Testis (tissue), 2 donors: Measurements from ENCODE around the gene TBL1X.
"Not testable (repeated sequence)": the region's sequence is repeated elsewhere in the genome, so short reads cannot be mapped to it uniquely, and the experiment has no call there.

ENCODE experiments used
- POLR2A ChIP-seq: fragments of 450-650 bp; IDR thresholded peaks from one replicate; pipeline ENCODE4 v1.6.1; 2017; ENCODE audit warnings: antibody characterized with exemption, mild to moderate bottlenecking, moderate library complexity
- TF ChIP-seq, protein P1 (sequence below), 3 experiments: fragments of 450-650 bp in 2 of 3; fragments of 200-600 bp in 1 of 3; sonication (generic) in 1 of 3; IDR thresholded peaks; one replicate each; pipeline ENCODE4 v1.5.1; 2016 to 2019; ENCODE audit warnings: antibody characterized with exemption in 3 of 3, mild to moderate bottlenecking in 2 of 3, moderate library complexity in 1 of 3

GRCh38 chrX:9768321-9768839, 303.5 kb downstream of the TBL1X start:
- not testable (repeated sequence) for TF ChIP-seq POLR2A
- TF ChIP-seq, protein P1, sequence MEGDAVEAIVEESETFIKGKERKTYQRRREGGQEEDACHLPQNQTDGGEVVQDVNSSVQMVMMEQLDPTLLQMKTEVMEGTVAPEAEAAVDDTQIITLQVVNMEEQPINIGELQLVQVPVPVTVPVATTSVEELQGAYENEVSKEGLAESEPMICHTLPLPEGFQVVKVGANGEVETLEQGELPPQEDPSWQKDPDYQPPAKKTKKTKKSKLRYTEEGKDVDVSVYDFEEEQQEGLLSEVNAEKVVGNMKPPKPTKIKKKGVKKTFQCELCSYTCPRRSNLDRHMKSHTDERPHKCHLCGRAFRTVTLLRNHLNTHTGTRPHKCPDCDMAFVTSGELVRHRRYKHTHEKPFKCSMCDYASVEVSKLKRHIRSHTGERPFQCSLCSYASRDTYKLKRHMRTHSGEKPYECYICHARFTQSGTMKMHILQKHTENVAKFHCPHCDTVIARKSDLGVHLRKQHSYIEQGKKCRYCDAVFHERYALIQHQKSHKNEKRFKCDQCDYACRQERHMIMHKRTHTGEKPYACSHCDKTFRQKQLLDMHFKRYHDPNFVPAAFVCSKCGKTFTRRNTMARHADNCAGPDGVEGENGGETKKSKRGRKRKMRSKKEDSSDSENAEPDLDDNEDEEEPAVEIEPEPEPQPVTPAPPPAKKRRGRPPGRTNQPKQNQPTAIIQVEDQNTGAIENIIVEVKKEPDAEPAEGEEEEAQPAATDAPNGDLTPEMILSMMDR (IDR thresholded peaks at IDR 0.05): not testable (repeated sequence)
